ENCODE results near the gene AGBL3.

DNA sequence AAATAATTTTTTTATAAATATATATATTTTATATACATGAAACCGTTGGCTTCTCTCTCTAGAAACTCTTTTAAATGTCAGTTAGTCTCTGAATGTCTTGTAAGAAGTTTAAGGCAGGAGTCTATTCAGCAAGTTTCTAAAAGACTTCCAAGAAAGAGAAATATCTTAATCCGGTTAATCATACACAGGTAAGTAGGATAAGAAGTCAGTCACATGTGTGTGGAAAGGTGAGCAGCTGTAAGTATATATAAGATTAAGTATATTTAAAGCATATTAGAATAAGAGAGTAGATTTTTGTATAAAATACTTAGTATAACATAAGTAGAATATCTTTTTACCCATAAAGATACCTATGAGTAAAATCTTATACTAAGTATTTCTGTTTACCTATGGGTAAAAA lies 48.9 kb downstream of the AGBL3 start:
- no peak for TF ChIP-seq CTCF (IDR thresholded peaks at IDR 0.05; ENCODE audit: borderline replicate concordance, extremely low read depth, low read length, poor library complexity, severe bottlenecking)
- no peak for TF ChIP-seq EZH2 (IDR thresholded peaks at IDR 0.05; ENCODE audit: borderline replicate concordance, low read depth, low read length, severe bottlenecking)

All from DND-41 (cell line).